GM21717 (cell line): ENCODE results near the gene KIF13A.
"Not testable (repeated sequence)": the region's sequence is repeated elsewhere in the genome, so short reads cannot be mapped to it uniquely, and the experiment has no call there.

Source experiments
- ATAC-seq: cut with Tn5 transposase; IDR thresholded peaks from one replicate; pipeline ENCODE4 v1.9.1; 2021; ENCODE audit warnings: mild to moderate bottlenecking, moderate library complexity; ENCODE audit not compliant: unreplicated experiment

The KIF13A gene

GRCh38 chr6:17999425-17999824 is 12.0 kb upstream of the KIF13A start:
- no peak for ATAC-seq

- no peak for ATAC-seq
These were observed 11.0 kb upstream of the KIF13A start for GRCh38 chr6:17998442-17998841.

GRCh38 chr6:17998003-17998402 is 10.6 kb upstream of the KIF13A start:
- no peak for ATAC-seq

GRCh38 chr6:17995414-17995813 is 8.0 kb upstream of the KIF13A start:
- ATAC-seq = no peak

GRCh38 chr6:17994019-17994418 is 6.6 kb upstream of the KIF13A start:
- ATAC-seq = no peak

- no peak for ATAC-seq
These were observed 1.0 kb upstream of the KIF13A start for GRCh38 chr6:17988422-17988944.

GRCh38 chr6:17987697-17988421 is 424 bp upstream of the KIF13A start:
- peak; percentile 83 for ATAC-seq

- peak; percentile 27 for ATAC-seq
These were observed 584 bp downstream of the KIF13A start for GRCh38 chr6:17986656-17987446.

GRCh38 chr6:17985934-17986655 is 1.3 kb downstream of the KIF13A start:
- ATAC-seq = no peak

- ATAC-seq = no peak
These were observed 2.4 kb downstream of the KIF13A start for GRCh38 chr6:17984812-17985670.

GRCh38 chr6:17984399-17984798 is 3.0 kb downstream of the KIF13A start:
- ATAC-seq = no peak

GRCh38 chr6:17983730-17984129 is 3.7 kb downstream of the KIF13A start:
- ATAC-seq = no peak

GRCh38 chr6:17980329-17980728 is 7.1 kb downstream of the KIF13A start:
- no peak for ATAC-seq

- no peak for ATAC-seq
These were observed 8.0 kb downstream of the KIF13A start for GRCh38 chr6:17979479-17979878.

GRCh38 chr6:17976258-17976657 is 11.2 kb downstream of the KIF13A start:
- ATAC-seq = not testable (repeated sequence)

- no peak for ATAC-seq
These were observed 12.7 kb downstream of the KIF13A start for GRCh38 chr6:17974570-17975368.

- no peak for ATAC-seq
These were observed 14.3 kb downstream of the KIF13A start for GRCh38 chr6:17972978-17973622.

GRCh38 chr6:17972074-17972952 is 15.1 kb downstream of the KIF13A start:
- ATAC-seq = no peak
